Small intestine (tissue), 7 donors: ENCODE results near the gene PPIL1. TPM values are rescaled to one million over a fixed set of nuclear protein-coding genes. Genes with fewer than 3 reads are reported as not detected.
A peak's percentile ranks its signal among the peaks of the same experiment; 100 is the strongest.

Experiments used
- DNase-seq, 2 donors: peaks; one replicate each; pipeline versions ENCODE4 v3.0.0 to v3.0.0-alpha.2; 2013
- FAIRE-seq: peaks from 2 replicates; lab custom pipeline; 2012; peaks lifted over from hg19 to GRCh38; lab: Jason Lieb, UNC
- H3K27ac ChIP-seq, 3 donors: one replicate each; pipeline ENCODE4 v1.5.1; 2013; ENCODE audit warnings: low read length in 2 of 3, mild to moderate bottlenecking in 2 of 3, control low read depth in 1 of 3, inconsistent platforms in 1 of 3, low read depth in 1 of 3, moderate library complexity in 1 of 3
- H3K27me3 ChIP-seq, 3 donors: one replicate each; pipeline ENCODE4 v1.6.1; 2013; ENCODE audit warnings: low read length in 3 of 3, inconsistent platforms in 1 of 3; ENCODE audit not compliant: control insufficient read depth in 3 of 3, insufficient read depth in 3 of 3
- H3K36me3 ChIP-seq, 3 donors: one replicate each; pipeline ENCODE4 v1.6.1; 2013; ENCODE audit warnings: low read length in 3 of 3, inconsistent platforms in 1 of 3, low read depth in 1 of 3, mild to moderate bottlenecking in 1 of 3, moderate library complexity in 1 of 3; ENCODE audit not compliant: control insufficient read depth in 3 of 3, insufficient read depth in 2 of 3
- H3K4me1 ChIP-seq, 3 donors: one replicate each; pipeline ENCODE4 v1.6.1; 2013; ENCODE audit warnings: low read length in 2 of 3, inconsistent platforms in 1 of 3, low read depth in 1 of 3, mild to moderate bottlenecking in 1 of 3, moderate library complexity in 1 of 3; ENCODE audit not compliant: control insufficient read depth in 3 of 3, insufficient read depth in 2 of 3
- H3K4me3 ChIP-seq, 3 donors: one replicate each; pipeline ENCODE4 v1.5.1; 2013; ENCODE audit warnings: low read length in 3 of 3, control low read depth in 1 of 3, inconsistent platforms in 1 of 3, low read depth in 1 of 3, mild to moderate bottlenecking in 1 of 3, moderate library complexity in 1 of 3
- H3K9me3 ChIP-seq, 2 donors: one replicate each; pipeline ENCODE4 v1.6.1; 2013; ENCODE audit warnings: low read depth in 1 of 2, low read length in 1 of 2; ENCODE audit not compliant: control insufficient read depth in 2 of 2, insufficient read depth in 1 of 2
- WGBS, 3 donors: extraction: QIAGEN DNeasy Blood & Tissue Kit; methylation state at CpG; one replicate each; pipeline ENCODE4 v1.1.7; 2013; 5-methylcytosine and 5-hydroxymethylcytosine counted together
- polyA plus RNA-seq, 4 donors: library from polyadenylated mRNA; stranded (reverse) in 3 of 4; unstranded in 1 of 4; fragments of 200-250 nt in 3 of 4; fragments of 120-200 nt in 1 of 4; gene quantifications; one replicate each; pipeline versions ENCODE4 v1.2.1 to v1.2.3, GENCODE V29; 2013
- donor health status: healthy with polysubstance abuse.
- donor health status: control.
- donor health status: control.
- donor health status: Bipolar disorder and iron deficiency.
- donor health status: healthy.

Gene PPIL1
- polyA plus RNA-seq, 4 donors = 8.1 to 37.3 (median 19.2) TPM

GRCh38 chr6:36857325-36857724, 17.3 kb downstream of the PPIL1 start:
- Histone ChIP-seq H3K27ac (no peak overlapping the region), H3K9me3 (no peaks in the 10 kb centered on the region), H3K27me3 (no peaks in the 10 kb centered on the region), H3K36me3 (peaks cover 0 to 43% (median 3%) of the 10 kb centered on the region in 3 donors), H3K4me1 (peaks cover 0 to 7% (median 0%) of the 10 kb centered on the region in 3 donors), H3K4me3 (no peak overlapping the region)
- DNase-seq (no peak), FAIRE-seq (no peak)
- 97 to 98% (median 98%) methylated on average over 4 of the region's 4 CpGs for WGBS, 3 donors

GRCh38 chr6:36856277-36856676, 18.3 kb downstream of the PPIL1 start:
- 74 to 87% (median 77%) methylated on average over 8 of the region's 8 CpGs for WGBS, 3 donors
- DNase-seq = no peak
- H3K27ac ChIP-seq = no peak overlapping the region
- no peak overlapping the region for H3K4me3 ChIP-seq
- peaks cover 0 to 7% (median 0%) of the 10 kb centered on the region in 3 donors for H3K4me1 ChIP-seq
- no peaks in the 10 kb centered on the region for H3K9me3 ChIP-seq
- peaks cover 0 to 38% (median 3%) of the 10 kb centered on the region in 3 donors for H3K36me3 ChIP-seq
- FAIRE-seq = no peak
- no peaks in the 10 kb centered on the region for H3K27me3 ChIP-seq

- H3K4me3 ChIP-seq = no peak overlapping the region
- FAIRE-seq (no peak), DNase-seq (no peak)
- H3K27ac ChIP-seq = no peak overlapping the region
- no peaks in the 10 kb centered on the region for H3K27me3 ChIP-seq
- H3K4me1 ChIP-seq = peaks cover 0 to 7% (median 0%) of the 10 kb centered on the region in 3 donors
- peaks cover 0 to 37% (median 3%) of the 10 kb centered on the region in 3 donors for H3K36me3 ChIP-seq
- 92 to 95% (median 93%) methylated on average over 10 of the region's 10 CpGs for WGBS, 3 donors
- H3K9me3 ChIP-seq = peaks cover 0 to 3% of the 10 kb centered on the region in 2 donors
Measured at GRCh38 chr6:36855750-36856149, 18.9 kb downstream of the PPIL1 start.

- 73 to 88% (median 82%) methylated on average over 5 of the region's 5 CpGs for WGBS, 3 donors
- FAIRE-seq = no peak
Measured at GRCh38 chr6:36853325-36853724, 21.3 kb downstream of the PPIL1 start.

GRCh38 chr6:36852481-36853147, 22.0 kb downstream of the PPIL1 start:
- no peak for FAIRE-seq
- Histone ChIP-seq H3K9me3 (peaks cover 0 to 3% of the 10 kb centered on the region in 2 donors), H3K27ac (peak overlapping the region in 1 of 3 donors; percentile 18), H3K27me3 (no peaks in the 10 kb centered on the region), H3K4me3 (no peak overlapping the region), H3K36me3 (peaks cover 0 to 23% (median 3%) of the 10 kb centered on the region in 3 donors), H3K4me1 (peaks cover 0 to 24% (median 0%) of the 10 kb centered on the region in 3 donors)
- 44 to 70% (median 62%) methylated on average over 4 of the region's 4 CpGs for WGBS, 3 donors
- no peak for DNase-seq

More at GRCh38 chr6:36853325-36853724, 21.3 kb downstream of the PPIL1 start:
- Histone ChIP-seq H3K9me3 (peaks cover 0 to 3% of the 10 kb centered on the region in 2 donors), H3K27ac (peak overlapping the region in 1 of 3 donors; percentile 18), H3K36me3 (peaks cover 0 to 27% (median 3%) of the 10 kb centered on the region in 3 donors), H3K4me1 (peaks cover 0 to 20% (median 0%) of the 10 kb centered on the region in 3 donors), H3K27me3 (no peaks in the 10 kb centered on the region), H3K4me3 (no peak overlapping the region)
- DNase-seq = no peak

GRCh38 chr6:36851626-36852025, 23.0 kb downstream of the PPIL1 start:
- H3K36me3 ChIP-seq = peaks cover 0 to 17% (median 3%) of the 10 kb centered on the region in 3 donors
- WGBS, 3 donors = 68 to 78% (median 69%) methylated on average over 4 of the region's 4 CpGs
- FAIRE-seq (no peak), DNase-seq (no peak)
- peaks cover 0 to 3% of the 10 kb centered on the region in 2 donors for H3K9me3 ChIP-seq
- H3K4me1 ChIP-seq = peaks cover 0 to 24% (median 0%) of the 10 kb centered on the region in 3 donors
- H3K27ac ChIP-seq = no peak overlapping the region
- H3K4me3 ChIP-seq = no peak overlapping the region
- no peaks in the 10 kb centered on the region for H3K27me3 ChIP-seq

GRCh38 chr6:36851149-36851614, 23.4 kb downstream of the PPIL1 start:
- 33 to 44% (median 39%) methylated on average over 3 of the region's 3 CpGs for WGBS, 3 donors
- Histone ChIP-seq H3K4me3 (no peak overlapping the region), H3K4me1 (peaks cover 0 to 24% (median 0%) of the 10 kb centered on the region in 3 donors), H3K27me3 (no peaks in the 10 kb centered on the region), H3K9me3 (peaks cover 0 to 3% of the 10 kb centered on the region in 2 donors), H3K36me3 (peaks cover 0 to 14% (median 3%) of the 10 kb centered on the region in 3 donors), H3K27ac (no peak overlapping the region)
- DNase-seq (peak; percentile 74 to 77), FAIRE-seq (no peak)

- Histone ChIP-seq H3K27ac (no peak overlapping the region), H3K9me3 (peaks cover 0 to 3% of the 10 kb centered on the region in 2 donors), H3K4me3 (no peak overlapping the region), H3K4me1 (peaks cover 0 to 24% (median 0%) of the 10 kb centered on the region in 3 donors), H3K27me3 (peaks cover 0 to 6% (median 0%) of the 10 kb centered on the region in 3 donors), H3K36me3 (peaks cover 0 to 7% (median under 1%) of the 10 kb centered on the region in 3 donors)
- no peak for FAIRE-seq
- no peak for DNase-seq
- 82 to 89% (median 85%) methylated on average over 9 of the region's 9 CpGs for WGBS, 3 donors
Measured at GRCh38 chr6:36850021-36850420, 24.6 kb downstream of the PPIL1 start.
